Neuronal stem cell (in vitro differentiated cells): ENCODE measurements around the gene CXXC5.

Experiments used
- DNase-seq: peaks from one replicate; pipeline ENCODE4 v3.0.0-alpha.2; 2013; ENCODE audit warnings: low spot score
- H2AFZ ChIP-seq: one replicate; pipeline ENCODE4 v1.6.1; 2013; ENCODE audit warnings: mild to moderate bottlenecking, low read length, inconsistent platforms
- H2AK5ac ChIP-seq: 2 replicates; pipeline ENCODE4 v1.6.1; 2013; ENCODE audit warnings: low read depth, mild to moderate bottlenecking, inconsistent platforms, low read length, moderate library complexity, mixed read lengths
- H2BK120ac ChIP-seq: 2 replicates; pipeline ENCODE4 v1.6.1; 2013; ENCODE audit warnings: low read depth, mild to moderate bottlenecking, inconsistent platforms, low read length, moderate library complexity, mixed read lengths
- H2BK12ac ChIP-seq: one replicate; pipeline ENCODE4 v1.6.1; 2013; ENCODE audit warnings: low read length, inconsistent platforms
- H2BK15ac ChIP-seq: 2 replicates; pipeline ENCODE4 v1.6.1; 2013; ENCODE audit warnings: mild to moderate bottlenecking, low read length, inconsistent platforms, mixed read lengths
- H2BK5ac ChIP-seq: one replicate; pipeline ENCODE4 v1.6.1; 2013; ENCODE audit warnings: inconsistent platforms, mild to moderate bottlenecking, low read length, moderate library complexity
- H3K14ac ChIP-seq: one replicate; pipeline ENCODE4 v1.6.1; 2013; ENCODE audit warnings: low read length, inconsistent platforms
- H3K18ac ChIP-seq: 2 replicates; pipeline ENCODE4 v1.6.1; 2013; ENCODE audit warnings: low read length, inconsistent platforms
- H3K23ac ChIP-seq: 2 replicates; pipeline ENCODE4 v1.6.1; 2013; ENCODE audit warnings: low read depth, mild to moderate bottlenecking, mixed read lengths, low read length, inconsistent platforms; ENCODE audit not compliant: poor library complexity
- H3K27ac ChIP-seq: replicated peaks from 3 replicates; pipeline ENCODE4 v1.5.1; 2013; ENCODE audit warnings: low read length, inconsistent platforms
- H3K27me3 ChIP-seq, 3 experiments: 2 replicates each; pipeline ENCODE4 v1.6.1; 2013; ENCODE audit warnings: low read length in 3 of 3, mild to moderate bottlenecking in 2 of 3, inconsistent platforms in 1 of 3, low read depth in 1 of 3, mixed read lengths in 1 of 3, moderate library complexity in 1 of 3; ENCODE audit not compliant: control insufficient read depth in 3 of 3, insufficient read depth in 3 of 3
- H3K36me3 ChIP-seq, 2 donors: replicated peaks in 1 of 2; 2 replicates each; pipeline ENCODE4 v1.6.1; 2013; ENCODE audit warnings: low read length in 2 of 2; ENCODE audit not compliant: control insufficient read depth in 2 of 2, insufficient read depth in 2 of 2
- H3K4ac ChIP-seq: 2 replicates; pipeline ENCODE4 v1.6.1; 2013; ENCODE audit warnings: inconsistent platforms, mild to moderate bottlenecking, low read length, moderate library complexity
- H3K4me1 ChIP-seq, 2 donors: 1 replicate in 1 of 2; 2 replicates in 1 of 2; pipeline ENCODE4 v1.6.1; 2013; ENCODE audit warnings: low read length in 2 of 2, low read depth in 1 of 2; ENCODE audit not compliant: control insufficient read depth in 2 of 2, insufficient read depth in 1 of 2
- H3K4me2 ChIP-seq: one replicate; pipeline ENCODE4 v1.6.1; 2013; ENCODE audit warnings: mild to moderate bottlenecking, low read length, inconsistent platforms; ENCODE audit not compliant: insufficient read depth, poor library complexity, severe bottlenecking
- H3K4me3 ChIP-seq, 2 donors: 2 replicates each; pipeline ENCODE4 v1.5.1; 2013; ENCODE audit warnings: low read length in 2 of 2, mild to moderate bottlenecking in 2 of 2, inconsistent platforms in 1 of 2, moderate library complexity in 1 of 2
- H3K79me1 ChIP-seq: one replicate; pipeline ENCODE4 v1.6.1; 2013; ENCODE audit warnings: low read depth, mild to moderate bottlenecking, inconsistent platforms, low read length, moderate library complexity
- H3K9ac ChIP-seq: one replicate; pipeline ENCODE4 v1.6.1; 2013; ENCODE audit warnings: mild to moderate bottlenecking, low read depth, low read length, inconsistent platforms; ENCODE audit not compliant: poor library complexity
- H3K9me3 ChIP-seq, 2 donors: replicated peaks in 1 of 2; 2 replicates each; pipeline versions ENCODE3 to v1.6.1; 2013; ENCODE audit warnings: low read length in 2 of 2, mild to moderate bottlenecking in 2 of 2, inconsistent platforms in 1 of 2, low read depth in 1 of 2, mixed read lengths in 1 of 2, moderate library complexity in 1 of 2; ENCODE audit not compliant: control insufficient read depth in 2 of 2, insufficient read depth in 1 of 2
- H4K8ac ChIP-seq: one replicate; pipeline ENCODE4 v1.6.1; 2013; ENCODE audit warnings: low read depth, mild to moderate bottlenecking, inconsistent platforms, low read length, moderate library complexity
- H4K91ac ChIP-seq: one replicate; pipeline ENCODE4 v1.6.1; 2013; ENCODE audit warnings: low read length, low read depth, mild to moderate bottlenecking, inconsistent platforms; ENCODE audit not compliant: poor library complexity
- WGBS, 2 donors: extraction: QIAGEN DNeasy Blood & Tissue Kit; methylation state at CpG; one replicate each; pipeline ENCODE4 v1.1.7; 2013; ENCODE audit warnings: missing lambda C conversion rate in 2 of 2, mixed read lengths in 1 of 2; ENCODE audit not compliant: insufficient read length in 2 of 2, insufficient replicate concordance in 1 of 2; ENCODE audit errors: extremely low coverage in 2 of 2; 5-methylcytosine and 5-hydroxymethylcytosine counted together

CXXC5 gene

DNA sequence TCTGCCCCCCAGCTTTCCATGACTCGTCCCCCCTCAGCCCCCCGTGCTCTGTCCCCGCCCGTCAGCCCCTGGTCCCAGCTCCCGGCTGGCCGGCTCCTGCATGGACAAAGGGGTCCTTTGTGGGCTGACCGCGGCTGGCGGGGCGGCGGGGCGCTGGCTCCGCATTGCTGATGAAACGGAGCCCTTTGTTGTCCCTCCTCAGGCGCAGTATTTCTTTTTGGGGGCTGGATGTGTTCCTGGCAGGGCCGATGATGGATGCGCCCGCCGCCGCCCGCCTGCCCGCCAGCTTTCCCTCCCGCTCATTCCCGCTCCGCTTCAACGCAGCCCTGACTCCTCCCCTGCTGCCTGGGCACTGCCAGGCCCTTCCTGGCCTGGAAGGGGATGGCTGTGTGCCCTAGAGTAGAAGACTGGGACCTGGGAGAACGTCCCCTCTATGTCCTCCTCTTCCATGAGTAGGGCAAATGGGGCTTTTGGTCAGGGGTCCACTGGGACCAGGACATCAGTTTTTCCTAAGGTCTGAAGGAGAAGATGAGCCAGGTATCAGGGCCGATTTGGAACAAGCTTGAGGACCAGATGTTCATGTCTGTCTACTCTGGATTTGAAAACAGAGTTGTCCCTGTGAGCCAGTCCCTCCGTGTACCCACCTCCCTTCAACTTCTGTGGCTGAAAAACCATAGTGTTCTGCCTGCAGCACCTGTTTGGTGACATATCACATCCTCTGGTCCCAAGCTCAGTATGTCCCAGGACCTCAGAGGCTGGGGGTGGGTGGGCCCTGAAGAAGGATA is 29.0 kb downstream of the CXXC5 start:
- WGBS, 2 donors = no CpG with 5 or more reads among the region's 29 CpGs
- H3K27ac ChIP-seq = peak overlapping the region; percentile 9
- no peak for DNase-seq

DNA sequence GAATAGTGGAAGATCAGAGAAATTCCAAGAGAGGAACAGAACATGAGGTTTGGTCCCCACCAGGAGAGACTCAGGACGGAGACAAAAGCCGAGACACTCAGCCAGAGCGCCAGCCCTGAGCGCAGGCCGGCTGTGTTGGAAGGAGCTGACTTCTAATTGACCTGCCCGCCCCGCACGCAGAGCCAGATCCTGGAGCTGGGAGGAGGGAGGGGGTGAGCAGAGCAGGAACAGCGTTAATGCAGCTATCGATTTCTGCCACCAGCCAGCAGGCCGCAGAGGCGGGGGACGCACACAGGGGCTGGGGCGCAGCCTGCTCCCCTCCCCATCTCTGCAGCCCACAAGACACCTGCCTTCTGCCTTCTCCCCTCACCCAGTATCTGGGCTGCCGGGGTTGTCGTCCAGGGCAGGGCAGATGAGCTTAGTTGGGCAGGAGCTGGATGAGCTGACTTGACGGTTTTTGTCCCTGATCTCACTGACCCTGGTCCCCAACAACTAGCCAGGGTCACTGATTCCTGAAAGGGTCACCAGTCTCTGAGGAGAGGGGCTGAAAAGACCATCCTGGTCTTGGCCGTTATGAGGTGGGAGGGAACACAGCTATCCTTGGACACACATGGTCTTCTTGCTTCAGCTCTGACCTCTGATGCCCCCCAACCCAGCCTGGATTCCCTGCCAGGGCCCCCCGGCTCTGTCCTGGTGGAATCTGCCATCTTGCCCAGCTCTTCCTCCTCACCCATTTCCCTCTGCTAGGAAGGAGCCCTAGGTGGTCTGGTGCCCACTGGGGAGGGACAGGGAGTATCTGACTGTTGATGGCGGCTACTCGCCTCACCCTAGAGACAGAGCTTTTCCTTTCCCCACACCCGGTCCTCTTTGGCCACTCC is 29.8 kb downstream of the CXXC5 start:
- Histone ChIP-seq H3K18ac (peak overlapping the region; percentile 92), H2BK12ac (peak overlapping the region; percentile 8), H2BK5ac (peak overlapping the region; percentile 29), H3K9me3 (peaks cover 0 to 2% of the 10 kb centered on the region in 2 donors), H2BK15ac (peak overlapping the region; percentile 6), H3K4me1 (peaks cover 22 to 30% of the 10 kb centered on the region in 2 donors), H3K4ac (no peak overlapping the region), H3K27me3 (no peaks in the 10 kb centered on the region), H3K23ac (peak overlapping the region; percentile 8), H4K8ac (no peak overlapping the region), H3K9ac (peak overlapping the region; percentile 31), H3K27ac (peak overlapping the region; percentile 9), H3K4me3 (no peak overlapping the region), H3K4me2 (no peak overlapping the region), H3K79me1 (peaks cover 9% of the 10 kb centered on the region), H2AFZ (no peak overlapping the region), H3K14ac (no peak overlapping the region), H3K36me3 (peaks cover 11 to 43% of the 10 kb centered on the region in 2 donors), H2AK5ac (peak overlapping the region; percentile 67), H4K91ac (no peak overlapping the region), H2BK120ac (no peak overlapping the region)
- DNase-seq = no peak
- WGBS, 2 donors = no CpG with 5 or more reads among the region's 22 CpGs

More for the DNA sequence above, 29.0 kb downstream of the CXXC5 start:
- H2AK5ac ChIP-seq = peak overlapping the region; percentile 54
- no peak overlapping the region for H2BK120ac ChIP-seq
- H3K79me1 ChIP-seq = peaks cover 11% of the 10 kb centered on the region
- H3K36me3 ChIP-seq = peaks cover 8 to 43% of the 10 kb centered on the region in 2 donors
- H3K9me3 ChIP-seq = peaks cover 0 to 2% of the 10 kb centered on the region in 2 donors
- H3K27me3 ChIP-seq = no peaks in the 10 kb centered on the region
- H2AFZ ChIP-seq = no peak overlapping the region
- no peak overlapping the region for H4K91ac ChIP-seq
- no peak overlapping the region for H3K4ac ChIP-seq
- no peak overlapping the region for H3K4me3 ChIP-seq
- no peak overlapping the region for H2BK12ac ChIP-seq
- no peak overlapping the region for H2BK5ac ChIP-seq
- H2BK15ac ChIP-seq = no peak overlapping the region
- no peak overlapping the region for H3K23ac ChIP-seq
- H3K4me2 ChIP-seq = no peak overlapping the region
- H3K9ac ChIP-seq = no peak overlapping the region
- no peak overlapping the region for H4K8ac ChIP-seq
- peaks cover 22 to 24% of the 10 kb centered on the region in 2 donors for H3K4me1 ChIP-seq
- H3K18ac ChIP-seq = peak overlapping the region; percentile 81
- no peak overlapping the region for H3K14ac ChIP-seq

DNA sequence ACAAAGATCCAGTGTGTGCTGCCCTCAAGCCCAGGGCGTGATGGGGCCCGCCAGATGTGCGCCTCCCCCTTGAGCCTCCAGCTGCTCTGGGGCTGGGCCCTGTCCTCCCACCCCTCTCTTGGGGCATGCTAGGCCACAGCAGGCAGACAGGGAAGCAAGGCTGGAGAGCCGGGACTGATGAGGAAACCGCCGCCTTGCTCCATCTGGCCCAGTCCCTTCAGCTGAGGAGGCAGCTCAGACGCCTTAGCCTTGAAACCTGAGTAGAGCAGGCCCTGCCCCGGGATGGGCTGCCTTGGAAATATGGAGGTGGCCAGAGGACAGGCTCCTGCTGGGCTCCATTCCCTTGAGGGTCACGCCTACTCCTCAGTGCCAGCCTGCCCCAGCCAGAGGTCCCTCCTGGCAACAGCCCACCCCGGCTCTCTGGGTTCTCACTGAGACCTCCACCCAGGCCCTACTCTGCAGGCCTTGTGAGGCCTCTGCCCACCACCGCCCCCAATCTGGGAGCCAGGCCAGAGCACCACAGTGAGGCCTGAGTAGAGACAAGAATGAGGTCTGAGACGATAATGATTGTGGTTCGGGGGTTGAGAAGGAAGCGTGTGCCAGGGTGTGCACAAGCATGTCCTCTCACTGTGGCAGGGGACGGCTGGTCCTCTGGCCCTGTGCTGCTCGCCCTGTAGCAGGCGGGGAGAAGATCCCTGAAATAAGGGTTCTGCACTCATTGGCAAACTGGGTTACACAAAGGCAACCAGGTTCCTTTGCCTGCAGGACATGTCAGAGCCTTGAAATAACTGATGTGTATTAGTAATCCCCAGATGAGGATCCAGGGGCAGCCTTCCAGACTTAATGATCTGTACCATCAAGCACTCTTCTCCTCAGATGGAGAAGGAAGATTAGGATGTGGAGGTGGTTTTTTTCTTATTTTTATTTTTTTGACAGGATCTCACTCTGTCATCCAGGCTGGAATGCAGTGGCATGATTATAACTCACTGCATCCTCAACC is 30.9 kb downstream of the CXXC5 start:
- H3K14ac ChIP-seq = peak overlapping the region; percentile 98

More for the DNA sequence above, 30.9 kb downstream of the CXXC5 start:
- H3K79me1 ChIP-seq = peaks cover 8% of the 10 kb centered on the region
- peak overlapping the region; percentile 29 for H2BK5ac ChIP-seq
- H2BK120ac ChIP-seq = no peak overlapping the region
- peaks cover 22 to 38% of the 10 kb centered on the region in 2 donors for H3K4me1 ChIP-seq
- H3K23ac ChIP-seq = peak overlapping the region; percentile 25
- no peak overlapping the region for H2BK12ac ChIP-seq
- H3K4ac ChIP-seq = no peak overlapping the region
- H3K9ac ChIP-seq = no peak overlapping the region
- no peak overlapping the region for H3K4me2 ChIP-seq
- no peaks in the 10 kb centered on the region for H3K27me3 ChIP-seq
- no peak overlapping the region for H4K8ac ChIP-seq
- peak overlapping the region; percentile 89 for H3K18ac ChIP-seq
- no CpG with 5 or more reads among the region's 17 CpGs for WGBS, 2 donors
- no peak for DNase-seq
- H3K27ac ChIP-seq = no peak overlapping the region
- H2AFZ ChIP-seq = no peak overlapping the region
- H4K91ac ChIP-seq = no peak overlapping the region
- H2BK15ac ChIP-seq = peak overlapping the region; percentile 27
- peaks cover 0 to 2% of the 10 kb centered on the region in 2 donors for H3K9me3 ChIP-seq
- H3K36me3 ChIP-seq = peaks cover 11 to 52% of the 10 kb centered on the region in 2 donors
- peak overlapping the region; percentile 67 for H2AK5ac ChIP-seq
- no peak overlapping the region for H3K4me3 ChIP-seq
